Activated B cell treated with CpG ODN at 0.5 μM for 24 hours (primary cell): ENCODE measurements around the gene HCN2. TPM values are rescaled to one million over a fixed set of nuclear protein-coding genes. Genes with fewer than 3 reads are reported as not detected.

Source experiments
- ATAC-seq: fragments of 200-7000 bp; cut with Tn5 transposase; one replicate; pipeline ENCODE4 v1.10.0; 2021; ENCODE audit warnings: low read depth, mild to moderate bottlenecking, moderate library complexity
- CTCF ChIA-PET: fragments of 350-600 bp; sonication (Branson Sonifier 250); formaldehyde crosslinking; loops from one replicate; lab custom pipeline; 2021; ENCODE audit warnings: antibody characterized with exemption; lab: Charles Lee
- POLR2A ChIA-PET: fragments of 350-600 bp; sonication (Branson Sonifier 250); formaldehyde crosslinking; loops from one replicate; lab custom pipeline; 2021; ENCODE audit warnings: antibody characterized with exemption; lab: Charles Lee
- DNase-seq: peaks from one replicate; pipeline ENCODE4 v3.0.0; 2022
- H3K27ac Mint-ChIP-seq: one replicate; pipeline ENCODE4 v1.8.0; 2020; ENCODE audit warnings: mixed read lengths
- H3K27me3 Mint-ChIP-seq: one replicate; pipeline ENCODE4 v1.8.0; 2021; ENCODE audit warnings: mixed read lengths
- H3K36me3 Mint-ChIP-seq: one replicate; pipeline ENCODE4 v1.8.0; 2021; ENCODE audit warnings: low read depth, mixed read lengths
- H3K4me1 Mint-ChIP-seq: one replicate; pipeline ENCODE4 v1.8.0; 2021; ENCODE audit warnings: mixed read lengths
- H3K4me3 Mint-ChIP-seq: one replicate; pipeline ENCODE4 v1.8.0; 2020; ENCODE audit warnings: mild to moderate bottlenecking, mixed read lengths
- H3K9me3 Mint-ChIP-seq: one replicate; pipeline ENCODE4 v1.8.0; 2020; ENCODE audit warnings: mixed read lengths
- CTCF ChIP-seq: fragments of 200-600 bp; IDR thresholded peaks from one replicate; pipeline ENCODE4 v1.8.0; 2022; ENCODE audit warnings: antibody characterized with exemption, mild to moderate bottlenecking
- intact Hi-C: fragments of 100-400 bp; cut with micrococcal nuclease; formaldehyde crosslinking; loops from one replicate; pipeline ENCODE4 v1.15.1; 2024
- total RNA-seq: library from RNA; stranded (reverse); gene quantifications from 2 replicates; pipeline ENCODE4 v1.2.3, GENCODE V29; 2022

The HCN2 gene
- total RNA-seq, 1 donor from 2014 or later: 0.13 TPM

- DNase-seq (peak; percentile 42), ATAC-seq (no peak)
- intact Hi-C loops: loop anchor here (1.0 to 2.0 kb wide), 2 partner anchors 44 to 145 kb away; partner anchors contain the start of gene POLRMT
- peaks cover 11% of the 10 kb centered on the region for H3K4me1 Mint-ChIP-seq
- peaks cover 14% of the 10 kb centered on the region for H3K27me3 Mint-ChIP-seq
- no peak for TF ChIP-seq CTCF
- no peaks in the 10 kb centered on the region for H3K36me3 Mint-ChIP-seq
- CTCF ChIA-PET: no interaction called here
- no peak overlapping the region for H3K27ac Mint-ChIP-seq
- POLR2A ChIA-PET: interaction anchor here (0.7 kb wide), 1 partner anchor 61 kb away, joined by 3 read pairs; no protein-coding TSS in a partner anchor
- H3K9me3 Mint-ChIP-seq: no peaks in the 10 kb centered on the region
- H3K4me3 Mint-ChIP-seq: peak overlapping the region; percentile 44
Measured at GRCh38 chr19:588741-589692, 664 bp upstream of the HCN2 start.

GRCh38 chr19:590396-590745 is 690 bp downstream of the HCN2 start:
- Mint-ChIP-seq H3K27ac (no peak overlapping the region), H3K9me3 (no peaks in the 10 kb centered on the region), H3K27me3 (peaks cover 14% of the 10 kb centered on the region), H3K4me1 (peaks cover 11% of the 10 kb centered on the region), H3K36me3 (no peaks in the 10 kb centered on the region), H3K4me3 (no peak overlapping the region)
- CTCF ChIA-PET: no interaction called here
- intact Hi-C loops: no loop called here
- peak; percentile 22 for ATAC-seq
- no peak for TF ChIP-seq CTCF
- POLR2A ChIA-PET: no interaction called here
- no peak for DNase-seq

GRCh38 chr19:590750-591098 is 1.0 kb downstream of the HCN2 start:
- intact Hi-C loops: no loop called here
- Mint-ChIP-seq H3K27ac (no peak overlapping the region), H3K9me3 (no peaks in the 10 kb centered on the region), H3K27me3 (peaks cover 14% of the 10 kb centered on the region), H3K4me3 (no peak overlapping the region), H3K36me3 (no peaks in the 10 kb centered on the region), H3K4me1 (peaks cover 11% of the 10 kb centered on the region)
- POLR2A ChIA-PET: no interaction called here
- TF ChIP-seq CTCF: no peak
- ATAC-seq: no peak
- CTCF ChIA-PET: no interaction called here
- no peak for DNase-seq

DNA sequence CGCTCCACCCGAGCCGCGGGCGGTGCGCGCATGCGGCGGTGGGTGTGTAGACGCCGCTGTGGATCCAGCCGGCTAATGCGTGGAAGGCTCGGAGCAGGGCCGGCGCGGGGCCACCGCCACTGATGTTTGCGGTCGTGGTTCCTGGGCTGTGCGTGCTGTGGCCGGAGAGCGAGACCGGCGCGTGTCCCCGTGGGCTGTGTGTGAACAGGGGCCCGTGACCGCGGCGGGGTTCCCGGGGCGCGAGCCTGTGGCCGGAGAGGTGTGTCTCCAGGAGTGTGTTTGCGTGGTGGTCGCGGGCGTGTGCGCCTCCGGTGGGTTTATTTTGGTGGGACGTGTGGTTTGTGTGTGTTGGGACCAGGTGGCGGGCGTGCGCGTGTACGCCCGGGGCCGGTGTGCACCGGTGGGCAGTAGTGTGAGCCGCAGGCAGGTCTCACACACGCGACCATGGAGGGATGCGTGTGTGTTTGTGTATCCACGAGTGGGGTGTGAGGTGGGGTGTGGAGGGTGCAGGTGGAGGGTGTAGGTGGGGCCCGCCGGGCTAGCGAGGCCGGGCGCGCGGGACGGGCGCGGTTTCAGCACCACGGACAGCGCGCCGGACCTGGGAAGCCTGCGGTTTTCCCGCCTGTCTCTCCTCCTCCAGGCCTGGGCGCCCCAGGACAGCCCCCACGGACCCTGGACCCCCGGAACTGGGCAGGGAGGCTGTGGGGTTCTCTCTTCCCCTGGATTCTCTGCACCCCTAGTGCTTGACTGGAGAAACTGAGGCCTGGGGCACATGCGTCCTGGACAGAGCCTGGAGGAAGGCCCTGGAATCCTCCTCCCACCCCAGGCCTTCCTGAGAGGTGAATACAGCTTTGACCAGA is 1.6 kb downstream of the HCN2 start:
- ChIA-PET POLR2A (interaction anchor here (0.6 kb wide), 1 partner anchor 72 kb away, joined by 3 read pairs; the partner anchor contains the start of gene RNF126), CTCF (no interaction called here)
- Mint-ChIP-seq H3K4me3 (peak overlapping the region; percentile 44), H3K4me1 (peaks cover 11% of the 10 kb centered on the region), H3K36me3 (no peaks in the 10 kb centered on the region), H3K27ac (no peak overlapping the region), H3K27me3 (peaks cover 13% of the 10 kb centered on the region), H3K9me3 (no peaks in the 10 kb centered on the region)
- no peak for TF ChIP-seq CTCF
- no peak for DNase-seq
- intact Hi-C loops: no loop called here
- no peak for ATAC-seq

- POLR2A ChIA-PET: interaction anchor here (0.6 kb wide), 1 partner anchor 71 kb away, joined by 3 read pairs; the partner anchor contains the start of gene RNF126
Measured at GRCh38 chr19:592101-592500, 2.4 kb downstream of the HCN2 start.

More at GRCh38 chr19:592101-592500, 2.4 kb downstream of the HCN2 start:
- DNase-seq (no peak), ATAC-seq (no peak)
- H3K4me1 Mint-ChIP-seq: peaks cover 11% of the 10 kb centered on the region
- H3K27me3 Mint-ChIP-seq: peaks cover 12% of the 10 kb centered on the region
- H3K27ac Mint-ChIP-seq: no peak overlapping the region
- intact Hi-C loops: no loop called here
- H3K4me3 Mint-ChIP-seq: no peak overlapping the region
- H3K36me3 Mint-ChIP-seq: no peaks in the 10 kb centered on the region
- TF ChIP-seq CTCF: no peak
- CTCF ChIA-PET: no interaction called here
- H3K9me3 Mint-ChIP-seq: no peaks in the 10 kb centered on the region
